ENCODE results near the gene CALCOCO2.

DNA sequence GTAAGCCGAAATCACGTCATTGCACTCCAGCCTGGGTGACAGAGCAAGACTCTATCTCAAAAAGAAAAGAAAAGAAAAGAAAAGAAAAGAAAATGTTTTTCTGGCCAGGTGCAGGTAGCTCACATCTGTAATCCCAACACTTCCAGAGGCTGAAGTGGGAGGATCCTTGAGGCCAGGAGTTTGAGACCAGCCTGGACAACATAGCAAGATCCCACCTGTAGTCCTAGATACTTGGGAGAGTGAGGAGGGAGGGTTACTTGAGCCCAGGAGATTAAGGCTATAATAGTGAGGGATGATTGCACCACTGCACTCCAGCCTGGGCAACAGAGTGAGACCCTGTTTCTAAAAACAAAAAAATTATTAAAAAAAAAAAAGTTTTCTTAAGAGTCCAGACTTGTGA, 59.3 kb downstream of the CALCOCO2 start:
- TF ChIP-seq, protein P1, sequence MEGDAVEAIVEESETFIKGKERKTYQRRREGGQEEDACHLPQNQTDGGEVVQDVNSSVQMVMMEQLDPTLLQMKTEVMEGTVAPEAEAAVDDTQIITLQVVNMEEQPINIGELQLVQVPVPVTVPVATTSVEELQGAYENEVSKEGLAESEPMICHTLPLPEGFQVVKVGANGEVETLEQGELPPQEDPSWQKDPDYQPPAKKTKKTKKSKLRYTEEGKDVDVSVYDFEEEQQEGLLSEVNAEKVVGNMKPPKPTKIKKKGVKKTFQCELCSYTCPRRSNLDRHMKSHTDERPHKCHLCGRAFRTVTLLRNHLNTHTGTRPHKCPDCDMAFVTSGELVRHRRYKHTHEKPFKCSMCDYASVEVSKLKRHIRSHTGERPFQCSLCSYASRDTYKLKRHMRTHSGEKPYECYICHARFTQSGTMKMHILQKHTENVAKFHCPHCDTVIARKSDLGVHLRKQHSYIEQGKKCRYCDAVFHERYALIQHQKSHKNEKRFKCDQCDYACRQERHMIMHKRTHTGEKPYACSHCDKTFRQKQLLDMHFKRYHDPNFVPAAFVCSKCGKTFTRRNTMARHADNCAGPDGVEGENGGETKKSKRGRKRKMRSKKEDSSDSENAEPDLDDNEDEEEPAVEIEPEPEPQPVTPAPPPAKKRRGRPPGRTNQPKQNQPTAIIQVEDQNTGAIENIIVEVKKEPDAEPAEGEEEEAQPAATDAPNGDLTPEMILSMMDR (IDR thresholded peaks at IDR 0.05), result no peak
- TF ChIP-seq POLR2A (IDR thresholded peaks at IDR 0.05), result no peak

Data from Peyer's patch (tissue), 4 donors.